ENCODE measurements around the gene COL23A1. TPM values are rescaled to one million over a fixed set of nuclear protein-coding genes. Genes with fewer than 3 reads are reported as not detected.

Gene COL23A1
- total RNA-seq, 1 experiment from 2014 or later = not detected

DNA sequence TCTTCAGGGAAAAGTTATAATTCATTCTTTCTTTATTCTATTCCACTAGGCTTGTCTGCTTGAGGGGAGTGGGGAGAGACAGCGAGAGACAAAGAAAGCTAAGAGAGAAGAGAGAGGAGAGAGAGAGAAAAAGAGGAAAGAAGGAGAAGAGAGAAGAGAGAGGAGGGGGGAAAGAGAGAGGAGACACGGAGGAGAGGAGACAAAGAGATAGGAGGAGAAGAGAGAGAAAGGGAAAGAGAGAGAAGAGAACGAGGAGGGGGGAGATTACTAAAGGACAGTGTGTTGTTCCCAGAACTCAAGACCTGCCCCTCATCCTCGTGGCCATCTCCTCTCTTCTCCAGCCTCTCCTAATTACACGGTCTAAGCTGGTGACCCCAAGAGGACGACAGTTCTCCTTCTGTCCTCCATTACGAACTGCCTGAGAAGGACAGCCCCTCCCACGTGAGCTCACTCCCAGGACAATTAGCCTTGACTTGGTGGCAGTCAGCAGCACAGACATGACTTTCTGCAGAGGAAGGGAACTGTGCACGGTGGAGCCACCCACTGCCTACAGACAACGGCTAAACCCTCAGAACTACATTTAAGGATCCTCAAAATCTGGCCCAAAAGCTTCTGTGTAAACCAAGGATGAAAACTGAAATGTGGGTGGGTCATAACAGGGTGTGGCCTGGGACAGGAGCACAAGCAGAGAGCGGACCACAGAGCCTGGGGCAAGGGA, 99.1 kb downstream of the COL23A1 start:
- Histone ChIP-seq H3K79me2 (ENCODE audit: low read length) (no peaks in the 10 kb centered on the region), H3K9me2 (replicated peaks; ENCODE audit: low read length) (no peaks in the 10 kb centered on the region), H2AFZ (ENCODE audit: low read length) (no peak overlapping the region), H3K36me3 (ENCODE audit: low read depth, low read length) (no peaks in the 10 kb centered on the region), H3K9me3 (ENCODE audit: low read length) (no peaks in the 10 kb centered on the region), H3K4me2 (ENCODE audit: low read length) (no peak overlapping the region), H3K9ac (ENCODE audit: low read length) (no peak overlapping the region), H4K20me1 (ENCODE audit: low read length) (no peaks in the 10 kb centered on the region), H3F3A (ENCODE audit: low read length, unreplicated experiment) (no peaks in the 10 kb centered on the region), H3K27ac (ENCODE audit: low read length) (no peak overlapping the region), H3K4me3 (ENCODE audit: low read length) (no peak overlapping the region), H3K4me1 (ENCODE audit: insufficient read depth, low read length) (no peaks in the 10 kb centered on the region), H3K27me3 (ENCODE audit: low read length) (peaks cover 65% of the 10 kb centered on the region)
- DNase-seq (no peak), ATAC-seq (no peak)
- ChIA-PET CTCF (no interaction called here), POLR2A (ENCODE audit: unreplicated experiment) (no interaction called here)
- intact Hi-C loops (cut with micrococcal nuclease) = no loop called here
- TF ChIP-seq EZH2 (IDR thresholded peaks at IDR 0.05; ENCODE audit: low read length, unreplicated experiment) = no peak
- TF ChIP-seq, protein P1, sequence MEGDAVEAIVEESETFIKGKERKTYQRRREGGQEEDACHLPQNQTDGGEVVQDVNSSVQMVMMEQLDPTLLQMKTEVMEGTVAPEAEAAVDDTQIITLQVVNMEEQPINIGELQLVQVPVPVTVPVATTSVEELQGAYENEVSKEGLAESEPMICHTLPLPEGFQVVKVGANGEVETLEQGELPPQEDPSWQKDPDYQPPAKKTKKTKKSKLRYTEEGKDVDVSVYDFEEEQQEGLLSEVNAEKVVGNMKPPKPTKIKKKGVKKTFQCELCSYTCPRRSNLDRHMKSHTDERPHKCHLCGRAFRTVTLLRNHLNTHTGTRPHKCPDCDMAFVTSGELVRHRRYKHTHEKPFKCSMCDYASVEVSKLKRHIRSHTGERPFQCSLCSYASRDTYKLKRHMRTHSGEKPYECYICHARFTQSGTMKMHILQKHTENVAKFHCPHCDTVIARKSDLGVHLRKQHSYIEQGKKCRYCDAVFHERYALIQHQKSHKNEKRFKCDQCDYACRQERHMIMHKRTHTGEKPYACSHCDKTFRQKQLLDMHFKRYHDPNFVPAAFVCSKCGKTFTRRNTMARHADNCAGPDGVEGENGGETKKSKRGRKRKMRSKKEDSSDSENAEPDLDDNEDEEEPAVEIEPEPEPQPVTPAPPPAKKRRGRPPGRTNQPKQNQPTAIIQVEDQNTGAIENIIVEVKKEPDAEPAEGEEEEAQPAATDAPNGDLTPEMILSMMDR (conservative IDR thresholded peaks at IDR 0.05; ENCODE audit: low read depth, low read length) = no peak
- TF ChIP-seq EZH2phosphoT487 (IDR thresholded peaks at IDR 0.05; ENCODE audit: borderline replicate concordance, low read length) = no peak
- no TSS peak for BruUV-seq (replicated peaks)

DNA sequence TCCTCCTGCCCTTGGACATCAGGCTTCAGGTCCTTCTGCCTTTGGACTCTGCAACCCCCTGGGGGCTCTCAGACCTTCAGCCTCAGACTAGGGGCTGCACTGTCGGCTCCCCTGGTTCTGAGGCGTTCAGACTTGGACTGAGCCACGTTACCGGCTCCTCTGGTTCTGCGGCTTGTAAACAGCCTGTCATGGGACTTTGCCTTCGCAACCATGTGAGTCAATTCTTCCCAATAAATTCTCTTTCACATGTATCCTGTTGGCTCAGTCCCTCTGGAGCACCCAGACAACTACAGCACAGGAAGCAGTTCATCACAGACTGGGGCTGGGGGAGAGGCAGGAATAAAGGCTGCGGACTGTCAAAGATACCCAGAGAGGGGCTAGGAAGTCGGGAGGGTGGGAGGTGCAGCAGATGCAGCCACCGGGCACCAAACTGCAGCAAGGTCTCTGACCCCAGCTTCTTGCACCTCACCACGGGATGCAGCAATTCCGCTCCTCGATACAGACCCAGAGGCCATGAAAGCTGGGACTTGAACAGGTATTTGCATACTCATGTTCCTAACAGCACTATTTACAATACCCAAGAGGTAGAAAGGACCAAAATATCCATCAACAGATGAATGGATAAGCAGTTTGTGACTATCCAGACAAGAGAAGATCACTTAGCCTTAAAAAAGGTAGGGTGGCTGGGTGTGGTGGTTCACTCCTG, 100.8 kb downstream of the COL23A1 start:
- POLR2A ChIA-PET (ENCODE audit: unreplicated experiment) = no interaction called here
- H3K9me3 ChIP-seq (ENCODE audit: low read length) = no peaks in the 10 kb centered on the region
- no peaks in the 10 kb centered on the region for H3K36me3 ChIP-seq (ENCODE audit: low read depth, low read length)
- no peaks in the 10 kb centered on the region for H3K9me2 ChIP-seq (replicated peaks; ENCODE audit: low read length)
- TF ChIP-seq, protein P1 (conservative IDR thresholded peaks at IDR 0.05; ENCODE audit: low read depth, low read length) = no peak
- TF ChIP-seq EZH2 (IDR thresholded peaks at IDR 0.05; ENCODE audit: low read length, unreplicated experiment) (no peak), EZH2phosphoT487 (IDR thresholded peaks at IDR 0.05; ENCODE audit: borderline replicate concordance, low read length) (no peak)
- CTCF ChIA-PET = no interaction called here
- ATAC-seq (no peak), DNase-seq (peak; percentile 16)
- no peaks in the 10 kb centered on the region for H3K79me2 ChIP-seq (ENCODE audit: low read length)
- no TSS peak for BruUV-seq (replicated peaks)
- no peak overlapping the region for H3K9ac ChIP-seq (ENCODE audit: low read length)
- no peaks in the 10 kb centered on the region for H3K4me1 ChIP-seq (ENCODE audit: insufficient read depth, low read length)
- no peak overlapping the region for H2AFZ ChIP-seq (ENCODE audit: low read length)
- H3K27me3 ChIP-seq (ENCODE audit: low read length) = peaks cover 60% of the 10 kb centered on the region
- no peak overlapping the region for H3K4me2 ChIP-seq (ENCODE audit: low read length)
- no peak overlapping the region for H3K27ac ChIP-seq (ENCODE audit: low read length)
- no peak overlapping the region for H3K4me3 ChIP-seq (ENCODE audit: low read length)
- no peaks in the 10 kb centered on the region for H3F3A ChIP-seq (ENCODE audit: low read length, unreplicated experiment)
- intact Hi-C loops (cut with micrococcal nuclease) = no loop called here
- H4K20me1 ChIP-seq (ENCODE audit: low read length) = no peaks in the 10 kb centered on the region

DNA sequence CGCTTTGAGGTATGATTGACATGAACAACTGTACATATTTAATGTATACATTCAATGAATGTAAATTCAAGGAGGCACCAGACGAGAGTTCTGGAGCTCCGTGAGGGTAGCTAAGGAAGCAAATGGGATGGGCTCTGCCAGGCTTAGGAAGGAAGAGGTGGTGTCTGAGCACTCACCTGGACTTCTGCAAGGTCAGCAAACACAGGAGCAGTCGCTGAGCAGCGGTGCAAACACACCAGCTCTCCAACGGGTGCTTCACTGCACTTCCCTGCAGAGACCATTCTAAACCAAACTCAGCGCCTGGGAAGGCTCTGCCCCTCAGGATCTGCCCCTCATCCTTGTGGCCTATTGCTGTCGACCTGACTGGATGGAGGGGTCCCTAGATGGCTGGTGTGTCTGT, 101.5 kb downstream of the COL23A1 start:
- BruUV-seq (replicated peaks) = no TSS peak
- no peaks in the 10 kb centered on the region for H3K79me2 ChIP-seq (ENCODE audit: low read length)
- ATAC-seq = no peak
- POLR2A ChIA-PET (ENCODE audit: unreplicated experiment) = no interaction called here
- H4K20me1 ChIP-seq (ENCODE audit: low read length) = no peaks in the 10 kb centered on the region
- TF ChIP-seq EZH2 (IDR thresholded peaks at IDR 0.05; ENCODE audit: low read length, unreplicated experiment) (no peak), EZH2phosphoT487 (IDR thresholded peaks at IDR 0.05; ENCODE audit: borderline replicate concordance, low read length) (no peak)
- TF ChIP-seq, protein P1 (conservative IDR thresholded peaks at IDR 0.05; ENCODE audit: low read depth, low read length) = no peak
- intact Hi-C loops (cut with micrococcal nuclease) = no loop called here
- DNase-seq = no peak
- H3K9me2 ChIP-seq (replicated peaks; ENCODE audit: low read length) = no peaks in the 10 kb centered on the region
- CTCF ChIA-PET = no interaction called here
- H3K4me3 ChIP-seq (ENCODE audit: low read length) = no peak overlapping the region
- H3K36me3 ChIP-seq (ENCODE audit: low read depth, low read length) = no peaks in the 10 kb centered on the region
- no peak overlapping the region for H3K9ac ChIP-seq (ENCODE audit: low read length)
- no peak overlapping the region for H2AFZ ChIP-seq (ENCODE audit: low read length)
- H3K4me2 ChIP-seq (ENCODE audit: low read length) = no peak overlapping the region
- no peaks in the 10 kb centered on the region for H3K4me1 ChIP-seq (ENCODE audit: insufficient read depth, low read length)
- no peak overlapping the region for H3K27ac ChIP-seq (ENCODE audit: low read length)
- H3F3A ChIP-seq (ENCODE audit: low read length, unreplicated experiment) = no peaks in the 10 kb centered on the region
- no peaks in the 10 kb centered on the region for H3K9me3 ChIP-seq (ENCODE audit: low read length)
- peaks cover 65% of the 10 kb centered on the region for H3K27me3 ChIP-seq (ENCODE audit: low read length)

All from PC-3 (cell line).